22Rv1 (cell line): ENCODE data around the gene APLN.
A peak's percentile ranks its signal among the peaks of the same experiment; 100 is the strongest.

Source experiments
- H3K27ac ChIP-seq: fragments of 450-650 bp; 2 replicates; pipeline ENCODE4 v1.5.1; 2017
- ZFX ChIP-seq: fragments of 450-650 bp; IDR thresholded peaks from 2 replicates; pipeline ENCODE4 v1.6.1; 2017; ENCODE audit warnings: antibody characterized with exemption, borderline replicate concordance
- TF ChIP-seq, protein P1 (sequence below): fragments of 450-650 bp; IDR thresholded peaks from 2 replicates; pipeline ENCODE4 v1.5.1; 2017; ENCODE audit warnings: mild to moderate bottlenecking

The APLN gene

DNA sequence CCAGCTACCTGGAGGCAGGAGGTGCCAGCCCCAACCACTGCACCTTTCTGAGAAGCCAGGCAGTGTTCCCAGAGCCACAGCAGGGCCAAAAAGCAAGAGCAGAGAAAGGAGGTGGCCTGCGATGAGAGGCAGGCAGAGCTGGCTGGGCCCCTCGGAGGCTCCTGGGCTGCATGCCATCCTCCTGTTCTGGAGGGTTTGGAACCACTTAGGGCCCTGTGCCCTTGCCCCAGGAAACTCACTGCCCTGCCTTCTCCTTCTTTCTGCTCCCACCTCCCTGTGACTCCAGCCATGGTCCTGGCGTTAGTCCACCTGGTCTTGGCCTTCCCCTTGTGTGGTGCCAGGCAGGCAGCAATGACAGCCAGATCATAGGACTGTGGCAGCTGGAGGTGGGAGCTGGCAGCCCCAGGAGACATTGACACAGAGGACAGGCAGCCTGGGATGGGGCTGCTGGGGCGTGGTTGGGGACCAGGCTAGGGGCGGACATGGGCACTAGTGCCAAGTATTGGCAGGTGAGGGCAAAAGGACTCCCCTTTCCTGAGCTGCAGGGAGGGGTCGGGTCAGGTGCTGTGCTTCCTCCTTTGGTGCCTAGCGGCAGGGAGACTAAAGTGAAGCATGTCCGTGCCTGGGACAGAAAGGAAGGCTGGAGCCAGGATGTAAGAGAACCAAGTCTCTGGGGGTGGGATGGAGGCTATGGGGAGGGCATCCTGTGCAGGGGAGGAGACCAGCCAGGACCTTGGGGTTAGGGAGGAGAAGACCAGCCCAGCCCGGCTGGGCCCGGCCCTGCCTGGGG lies 1.4 kb downstream of the APLN start:
- TF ChIP-seq, protein P1, sequence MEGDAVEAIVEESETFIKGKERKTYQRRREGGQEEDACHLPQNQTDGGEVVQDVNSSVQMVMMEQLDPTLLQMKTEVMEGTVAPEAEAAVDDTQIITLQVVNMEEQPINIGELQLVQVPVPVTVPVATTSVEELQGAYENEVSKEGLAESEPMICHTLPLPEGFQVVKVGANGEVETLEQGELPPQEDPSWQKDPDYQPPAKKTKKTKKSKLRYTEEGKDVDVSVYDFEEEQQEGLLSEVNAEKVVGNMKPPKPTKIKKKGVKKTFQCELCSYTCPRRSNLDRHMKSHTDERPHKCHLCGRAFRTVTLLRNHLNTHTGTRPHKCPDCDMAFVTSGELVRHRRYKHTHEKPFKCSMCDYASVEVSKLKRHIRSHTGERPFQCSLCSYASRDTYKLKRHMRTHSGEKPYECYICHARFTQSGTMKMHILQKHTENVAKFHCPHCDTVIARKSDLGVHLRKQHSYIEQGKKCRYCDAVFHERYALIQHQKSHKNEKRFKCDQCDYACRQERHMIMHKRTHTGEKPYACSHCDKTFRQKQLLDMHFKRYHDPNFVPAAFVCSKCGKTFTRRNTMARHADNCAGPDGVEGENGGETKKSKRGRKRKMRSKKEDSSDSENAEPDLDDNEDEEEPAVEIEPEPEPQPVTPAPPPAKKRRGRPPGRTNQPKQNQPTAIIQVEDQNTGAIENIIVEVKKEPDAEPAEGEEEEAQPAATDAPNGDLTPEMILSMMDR: no peak
- TF ChIP-seq ZFX: no peak
- H3K27ac ChIP-seq: peak overlapping the region; percentile 99

DNA sequence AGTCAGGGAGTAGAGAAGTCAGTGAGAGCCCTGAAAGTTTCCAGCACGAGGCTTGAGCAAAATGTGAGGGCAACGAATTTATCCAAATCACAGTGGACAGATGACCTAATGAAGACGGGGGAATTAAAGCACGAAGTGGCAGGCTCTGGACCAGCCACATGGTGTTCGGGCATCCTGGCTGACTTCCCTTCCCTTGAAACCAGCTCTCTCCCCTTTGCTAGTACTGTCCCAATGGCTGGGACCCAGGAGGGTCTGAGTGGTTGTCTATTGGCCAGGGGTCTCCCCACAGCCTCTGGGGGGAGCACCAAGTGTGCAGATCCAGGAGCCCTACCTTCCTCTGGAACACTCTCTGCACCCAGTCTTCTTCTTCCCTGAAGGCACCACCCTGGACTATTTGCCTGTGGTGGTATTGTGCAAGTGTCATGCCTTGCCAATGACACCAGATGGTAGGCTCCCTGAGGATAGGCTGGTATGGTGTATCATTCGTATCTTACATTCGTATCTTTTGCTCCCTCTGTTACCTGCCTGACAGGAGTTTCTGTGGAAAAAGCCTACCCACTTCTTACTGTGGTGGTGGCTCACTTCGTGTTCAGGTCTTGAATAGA lies 2.1 kb downstream of the APLN start:
- TF ChIP-seq, protein P1: no peak
- no peak for TF ChIP-seq ZFX
- peak overlapping the region; percentile 99 for H3K27ac ChIP-seq

DNA sequence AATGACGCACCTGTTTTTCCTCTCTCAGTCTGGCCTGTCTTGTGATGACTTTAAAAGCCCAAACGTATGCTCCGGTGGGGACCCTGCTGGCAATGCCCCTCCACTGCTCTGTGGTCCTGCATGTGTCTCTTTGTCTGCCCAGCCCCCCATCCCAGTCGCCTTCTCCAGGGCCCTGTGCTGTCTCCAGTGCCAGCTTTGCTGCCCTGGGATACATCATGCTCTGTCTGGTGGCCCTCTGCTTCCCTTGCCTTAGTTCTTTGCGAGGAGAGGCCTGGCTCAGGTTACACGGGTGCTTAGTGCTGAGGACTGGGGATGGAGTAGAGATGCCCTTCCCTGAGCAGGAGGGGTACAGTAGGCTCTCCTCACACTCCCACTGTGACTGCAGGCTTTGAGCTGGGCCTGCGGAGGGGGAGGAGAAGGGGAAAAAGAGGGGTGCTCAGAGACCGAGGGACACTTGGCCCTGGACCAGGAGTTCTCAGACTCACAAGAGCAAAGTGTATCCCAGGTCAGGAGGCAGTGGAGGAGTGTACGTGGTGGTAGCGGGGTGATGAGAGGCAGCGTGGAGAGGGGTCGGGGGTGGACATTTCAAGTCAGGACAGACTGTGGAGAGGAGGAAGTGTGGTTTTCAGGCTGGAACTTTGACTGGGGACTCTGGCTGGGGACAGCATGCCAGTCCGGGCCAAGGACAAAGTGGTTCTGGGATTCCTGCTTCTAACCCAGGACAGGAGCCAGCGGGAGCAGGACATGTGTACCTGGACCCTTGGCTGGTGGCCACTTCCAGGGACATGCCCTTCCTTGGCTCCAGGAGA lies 2.8 kb downstream of the APLN start:
- TF ChIP-seq, protein P1: no peak
- TF ChIP-seq ZFX: no peak
- H3K27ac ChIP-seq: peak overlapping the region; percentile 99

DNA sequence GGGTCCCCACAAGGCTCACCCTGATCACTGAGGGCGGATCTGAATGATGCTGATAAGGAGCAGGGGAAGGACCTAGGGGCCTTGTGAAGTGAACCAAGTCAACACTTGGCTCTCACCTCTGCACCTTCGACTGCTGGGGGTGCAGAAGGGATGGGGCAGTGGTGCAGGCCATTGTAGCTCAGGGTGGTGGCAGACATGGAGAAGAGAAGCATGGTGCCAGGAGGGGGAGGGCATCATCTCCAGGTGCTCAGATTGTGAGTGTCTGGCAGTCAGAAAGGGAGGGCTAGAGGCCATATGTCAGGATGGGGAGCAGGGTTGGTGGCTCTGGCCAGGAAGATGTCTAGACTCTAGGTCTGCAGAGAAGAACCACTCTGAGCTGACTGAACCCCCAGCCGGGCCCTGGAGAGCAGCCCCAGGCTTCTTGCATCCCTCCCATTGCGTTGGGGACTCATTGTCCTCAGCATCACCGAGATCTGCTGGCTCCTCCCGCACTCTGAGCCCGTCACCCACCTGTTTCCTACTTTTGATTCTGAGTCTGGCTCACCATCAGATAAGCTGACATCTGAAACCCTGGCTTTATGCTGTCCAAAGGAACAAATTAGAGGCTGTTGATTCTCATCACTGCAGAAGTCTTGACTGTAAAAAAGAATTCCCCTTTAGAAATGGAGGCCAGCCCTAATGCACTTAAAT lies 3.8 kb downstream of the APLN start:
- peak overlapping the region; percentile 99 for H3K27ac ChIP-seq
- TF ChIP-seq, protein P1: no peak
- TF ChIP-seq ZFX: no peak

DNA sequence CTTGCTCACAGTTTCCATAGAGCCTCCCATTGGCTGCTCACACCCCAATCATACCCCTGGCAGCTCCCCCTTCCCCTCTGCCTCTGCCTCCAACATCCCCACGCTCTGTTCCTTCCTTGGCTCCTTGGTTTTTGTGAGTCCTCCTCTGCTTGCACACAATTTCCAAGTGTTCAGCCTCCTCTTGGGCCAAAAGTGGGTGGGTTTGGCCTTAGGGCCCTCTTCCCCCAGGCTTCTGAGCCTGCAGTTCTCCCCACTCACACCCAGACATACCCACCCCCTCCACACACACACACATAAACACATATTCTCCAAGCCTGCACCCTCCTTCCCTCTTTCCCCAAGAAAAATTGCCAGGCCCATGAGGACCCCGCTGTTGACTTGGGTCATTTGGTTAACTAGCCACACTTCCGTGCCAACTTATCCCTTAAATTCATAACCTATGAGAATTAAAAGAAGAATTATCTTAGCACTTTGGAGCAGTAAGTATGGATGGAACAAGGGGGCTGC lies 4.5 kb downstream of the APLN start:
- H3K27ac ChIP-seq: peak overlapping the region; percentile 99

More for the DNA sequence above, 4.5 kb downstream of the APLN start:
- no peak for TF ChIP-seq ZFX
- TF ChIP-seq, protein P1: no peak
